GM12872 (cell line): ENCODE measurements around the gene PSEN2.

Experiments used
- TF ChIP-seq, protein P1 (sequence below): IDR thresholded peaks from 3 replicates; pipeline ENCODE4 v1.5.1; 2011; ENCODE audit warnings: low read depth, mild to moderate bottlenecking, low read length, moderate library complexity; ENCODE audit not compliant: insufficient read depth

PSEN2 gene

DNA sequence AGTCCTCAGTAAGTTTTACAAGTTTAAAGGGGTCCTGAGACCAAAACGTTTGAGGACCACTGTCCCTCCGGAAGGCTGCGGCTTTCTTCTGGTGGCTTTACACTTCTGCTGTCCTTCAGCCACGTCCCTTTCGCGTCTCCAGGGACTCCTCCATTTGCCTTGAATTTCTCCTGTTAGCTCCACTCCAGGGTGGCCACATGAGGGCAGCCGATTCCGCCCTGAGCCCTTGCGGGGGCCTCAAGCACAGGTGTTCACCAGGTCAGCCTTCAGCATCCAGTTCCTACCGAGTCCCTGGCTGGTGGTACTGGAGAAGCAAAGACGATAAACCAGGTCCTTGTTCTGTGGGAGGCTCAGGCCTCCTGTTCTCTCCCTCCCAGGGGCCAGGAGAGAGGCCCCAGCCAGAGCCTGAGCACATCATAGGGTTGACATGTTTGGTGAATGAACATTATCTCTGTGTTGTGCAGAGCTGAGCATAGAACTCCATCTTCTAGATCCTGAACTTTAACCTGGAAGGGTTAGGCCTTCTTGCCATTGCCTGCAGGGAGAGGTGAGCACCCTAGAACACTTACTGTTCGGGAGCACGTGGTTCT is 42.3 kb downstream of the PSEN2 start:
- TF ChIP-seq, protein P1, sequence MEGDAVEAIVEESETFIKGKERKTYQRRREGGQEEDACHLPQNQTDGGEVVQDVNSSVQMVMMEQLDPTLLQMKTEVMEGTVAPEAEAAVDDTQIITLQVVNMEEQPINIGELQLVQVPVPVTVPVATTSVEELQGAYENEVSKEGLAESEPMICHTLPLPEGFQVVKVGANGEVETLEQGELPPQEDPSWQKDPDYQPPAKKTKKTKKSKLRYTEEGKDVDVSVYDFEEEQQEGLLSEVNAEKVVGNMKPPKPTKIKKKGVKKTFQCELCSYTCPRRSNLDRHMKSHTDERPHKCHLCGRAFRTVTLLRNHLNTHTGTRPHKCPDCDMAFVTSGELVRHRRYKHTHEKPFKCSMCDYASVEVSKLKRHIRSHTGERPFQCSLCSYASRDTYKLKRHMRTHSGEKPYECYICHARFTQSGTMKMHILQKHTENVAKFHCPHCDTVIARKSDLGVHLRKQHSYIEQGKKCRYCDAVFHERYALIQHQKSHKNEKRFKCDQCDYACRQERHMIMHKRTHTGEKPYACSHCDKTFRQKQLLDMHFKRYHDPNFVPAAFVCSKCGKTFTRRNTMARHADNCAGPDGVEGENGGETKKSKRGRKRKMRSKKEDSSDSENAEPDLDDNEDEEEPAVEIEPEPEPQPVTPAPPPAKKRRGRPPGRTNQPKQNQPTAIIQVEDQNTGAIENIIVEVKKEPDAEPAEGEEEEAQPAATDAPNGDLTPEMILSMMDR: peak; percentile 67

DNA sequence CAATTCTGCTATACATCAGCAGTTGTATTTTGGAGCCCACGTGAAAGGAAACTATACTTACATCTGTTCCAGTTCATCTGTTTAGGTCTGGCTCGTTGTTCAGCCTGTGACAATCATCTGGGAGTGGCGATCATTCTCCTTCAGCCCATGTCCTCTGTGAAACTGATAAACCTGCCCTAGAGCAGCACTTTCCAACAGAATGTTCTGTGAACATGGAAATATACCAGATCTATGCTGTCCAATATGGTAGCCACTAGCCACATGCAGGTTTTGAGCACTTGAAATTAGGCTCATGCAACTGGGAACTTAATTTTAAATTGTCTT is 45.2 kb downstream of the PSEN2 start:
- TF ChIP-seq, protein P1: no peak

DNA sequence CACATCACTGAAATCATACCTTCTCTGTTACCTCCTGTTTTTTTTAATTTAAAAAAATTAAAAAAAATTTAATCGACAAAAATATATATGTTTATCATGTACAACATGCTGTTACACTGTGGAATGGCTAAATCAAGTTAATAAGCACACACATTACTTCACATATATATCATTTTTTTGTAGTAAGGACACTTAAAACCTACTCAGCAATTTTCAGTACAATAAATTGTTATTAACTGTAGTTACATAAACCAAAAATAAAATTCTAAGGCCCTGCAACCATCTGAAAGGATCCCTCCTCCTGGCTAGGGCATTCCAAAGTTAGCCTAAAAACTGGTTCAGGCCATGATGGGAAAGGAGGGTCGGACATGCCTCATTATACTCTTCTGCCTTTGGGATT is 46.1 kb downstream of the PSEN2 start:
- TF ChIP-seq, protein P1: no peak

DNA sequence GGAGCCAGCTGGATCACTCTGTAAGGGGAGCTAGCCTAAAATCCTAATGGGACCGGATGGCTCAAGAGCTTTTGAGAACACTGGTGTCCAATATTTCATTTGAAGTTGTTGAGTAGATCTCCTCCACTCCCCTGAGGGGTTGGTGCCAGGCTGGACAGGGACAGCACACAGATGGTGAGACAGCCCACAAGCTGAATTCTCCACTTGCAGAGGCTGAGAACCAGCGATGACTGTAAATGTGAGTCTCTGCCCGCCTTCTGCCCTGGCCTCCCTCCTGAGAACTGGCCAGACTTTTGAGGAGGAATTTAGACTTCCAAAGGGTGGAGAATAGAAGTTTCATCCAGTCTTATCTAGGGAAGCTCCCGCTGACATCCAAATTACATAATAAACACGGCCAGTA is 49.2 kb downstream of the PSEN2 start:
- TF ChIP-seq, protein P1: no peak

DNA sequence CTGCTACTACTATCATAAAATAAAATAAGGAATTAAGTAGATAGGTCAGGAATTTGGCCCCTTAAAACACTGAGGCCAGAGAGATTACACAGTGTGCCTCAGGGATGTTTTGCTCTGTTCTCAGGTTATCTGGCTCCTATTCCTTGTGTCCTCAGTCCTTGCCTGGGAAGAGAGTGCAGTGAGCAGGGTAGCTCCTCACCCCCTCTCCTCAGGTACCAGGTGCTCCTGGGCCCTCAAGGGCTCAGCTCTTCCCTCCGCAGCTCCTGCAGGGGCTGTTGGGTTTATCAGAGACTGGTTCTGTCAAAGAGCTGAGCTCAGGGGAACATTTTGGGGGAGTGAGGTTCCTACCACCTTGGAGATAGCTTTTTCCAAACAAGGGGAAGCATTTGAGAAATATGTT is 49.6 kb downstream of the PSEN2 start:
- TF ChIP-seq, protein P1: no peak

DNA sequence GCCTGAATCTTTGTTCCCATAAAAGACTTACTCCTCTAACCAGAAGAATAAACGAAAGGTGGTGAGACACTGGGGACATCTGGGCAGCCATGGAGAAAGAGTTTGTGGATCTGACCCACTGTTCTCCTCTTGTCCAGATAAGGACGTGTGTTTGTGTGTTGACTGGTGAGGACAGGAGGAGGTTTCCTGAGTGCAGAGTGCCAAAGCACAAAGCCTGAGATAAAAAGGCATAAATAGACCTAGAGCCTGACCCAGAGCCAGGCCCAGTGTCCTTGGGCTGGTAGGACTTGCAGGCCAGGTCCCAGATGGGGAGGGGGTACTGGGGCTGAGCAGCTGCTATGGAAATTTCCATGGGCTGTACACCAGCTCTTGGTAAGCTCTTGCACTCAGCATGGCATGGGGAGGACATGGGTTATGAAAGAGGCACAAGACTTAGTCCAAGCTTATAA is 50.1 kb downstream of the PSEN2 start:
- TF ChIP-seq, protein P1: no peak

DNA sequence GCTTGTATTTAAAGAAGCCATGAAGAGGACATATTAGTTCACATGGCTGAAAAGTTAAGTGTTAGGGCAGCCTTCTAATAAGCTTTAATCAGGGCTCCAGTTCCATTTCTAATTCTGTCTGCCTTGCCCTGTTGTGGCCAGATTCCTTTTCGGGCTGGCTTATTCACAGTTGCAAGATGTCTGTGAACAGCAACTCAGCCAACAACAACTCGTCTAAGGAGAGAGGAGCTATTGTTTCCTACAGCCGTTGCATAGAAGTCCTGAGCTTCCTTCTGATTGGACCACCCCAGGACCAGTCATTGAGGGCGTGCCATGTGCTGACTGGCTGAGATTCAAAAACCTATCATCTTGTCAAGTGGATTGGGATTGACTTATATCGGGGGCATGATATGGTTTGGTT is 51.1 kb downstream of the PSEN2 start:
- TF ChIP-seq, protein P1: no peak
